NCI-H1092 treated with DMSO at 0.1 percent for 48 hours (cell line): ENCODE data around the gene SPATA33.
"Not testable (repeated sequence)": the region's sequence is repeated elsewhere in the genome, so short reads cannot be mapped to it uniquely, and the experiment has no call there.

Source experiments
- DNase-seq: peaks from one replicate; lab custom pipeline; 2025; lab: John Stamatoyannopoulos, UW

SPATA33 gene

DNA sequence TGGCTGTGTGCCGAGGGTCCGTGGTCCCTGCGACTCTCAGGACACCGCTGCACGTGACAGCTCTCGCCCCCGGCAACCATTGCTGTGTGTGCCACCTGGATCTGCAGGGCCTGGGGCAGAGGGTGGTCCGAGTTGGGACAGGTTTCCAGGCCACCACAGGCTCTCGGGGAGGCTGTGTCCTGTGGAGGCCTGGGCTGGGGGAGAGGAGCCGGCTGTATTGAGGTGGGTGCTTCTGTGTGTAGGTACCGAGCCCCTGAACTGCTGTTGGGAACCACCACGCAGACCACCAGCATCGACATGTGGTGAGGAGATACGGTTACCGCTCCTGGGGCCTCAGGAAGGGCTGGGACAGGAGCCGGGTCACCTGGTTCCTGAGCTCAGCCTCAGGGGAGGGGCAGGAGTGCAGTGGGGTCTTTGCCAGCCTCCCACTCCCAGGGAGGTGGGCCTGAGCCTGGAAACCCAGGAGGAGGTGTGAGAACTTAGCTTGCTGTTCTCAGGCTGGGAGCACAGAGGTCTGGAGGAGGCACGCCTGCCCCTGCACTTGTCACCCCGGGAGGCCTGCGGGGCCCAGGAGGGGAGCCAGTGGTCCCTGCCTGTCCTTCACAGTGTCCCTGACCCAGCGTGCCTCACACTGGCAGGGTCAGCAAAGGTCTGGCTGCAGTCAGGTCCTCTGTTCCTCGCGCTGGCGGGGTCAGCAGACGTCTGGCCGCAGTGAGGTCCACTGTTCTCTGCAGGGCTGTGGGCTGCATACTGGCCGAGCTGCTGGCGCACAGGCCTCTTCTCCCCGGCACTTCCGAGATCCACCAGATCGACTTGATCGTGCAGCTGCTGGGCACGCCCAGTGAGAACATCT, 36.5 kb downstream of the SPATA33 start:
- no peak for DNase-seq

DNA sequence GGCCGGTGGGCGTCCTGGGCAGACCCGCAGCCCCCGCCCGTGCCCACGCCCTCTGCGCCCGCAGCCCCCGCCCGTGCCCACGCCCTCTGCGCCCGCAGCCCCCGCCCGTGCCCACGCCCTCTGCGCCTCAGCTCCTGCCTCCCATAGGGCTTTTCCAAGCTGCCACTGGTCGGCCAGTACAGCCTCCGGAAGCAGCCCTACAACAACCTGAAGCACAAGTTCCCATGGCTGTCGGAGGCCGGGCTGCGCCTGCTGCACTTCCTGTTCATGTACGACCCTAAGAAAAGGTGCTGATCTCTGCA, 37.1 kb downstream of the SPATA33 start:
- DNase-seq: not testable (repeated sequence)

DNA sequence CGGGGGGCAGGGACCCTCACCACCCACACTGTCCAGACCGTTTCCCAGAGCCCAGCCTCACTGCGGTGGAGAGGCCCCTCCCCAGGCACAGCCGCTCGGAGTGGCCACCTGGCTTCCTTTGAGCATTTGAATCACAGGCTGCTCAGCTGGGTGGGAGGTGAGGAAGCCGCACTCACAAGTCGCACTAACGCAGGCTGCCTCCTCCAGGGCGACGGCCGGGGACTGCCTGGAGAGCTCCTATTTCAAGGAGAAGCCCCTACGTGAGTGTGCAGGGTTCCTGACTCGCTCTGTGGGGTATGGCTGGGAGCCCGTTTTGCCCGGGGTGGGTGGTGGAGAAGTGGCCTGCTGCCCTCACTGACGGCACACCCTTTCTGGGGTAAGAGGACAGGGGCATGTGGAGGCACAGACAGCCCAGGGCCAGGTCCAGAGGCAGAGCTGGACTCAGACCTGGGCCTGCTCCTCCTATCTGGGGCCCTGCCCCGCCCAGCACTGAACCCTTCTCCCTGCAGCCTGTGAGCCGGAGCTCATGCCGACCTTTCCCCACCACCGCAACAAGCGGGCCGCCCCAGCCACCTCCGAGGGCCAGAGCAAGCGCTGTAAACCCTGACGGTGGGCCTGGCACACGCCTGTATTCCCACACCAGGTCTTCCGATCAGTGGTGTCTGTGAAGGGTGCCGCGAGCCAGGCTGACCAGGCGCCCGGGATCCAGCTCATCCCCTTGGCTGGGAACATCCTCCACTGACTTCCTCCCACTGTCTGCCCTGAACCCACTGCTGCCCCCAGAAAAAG, 37.6 kb downstream of the SPATA33 start:
- no peak for DNase-seq

DNA sequence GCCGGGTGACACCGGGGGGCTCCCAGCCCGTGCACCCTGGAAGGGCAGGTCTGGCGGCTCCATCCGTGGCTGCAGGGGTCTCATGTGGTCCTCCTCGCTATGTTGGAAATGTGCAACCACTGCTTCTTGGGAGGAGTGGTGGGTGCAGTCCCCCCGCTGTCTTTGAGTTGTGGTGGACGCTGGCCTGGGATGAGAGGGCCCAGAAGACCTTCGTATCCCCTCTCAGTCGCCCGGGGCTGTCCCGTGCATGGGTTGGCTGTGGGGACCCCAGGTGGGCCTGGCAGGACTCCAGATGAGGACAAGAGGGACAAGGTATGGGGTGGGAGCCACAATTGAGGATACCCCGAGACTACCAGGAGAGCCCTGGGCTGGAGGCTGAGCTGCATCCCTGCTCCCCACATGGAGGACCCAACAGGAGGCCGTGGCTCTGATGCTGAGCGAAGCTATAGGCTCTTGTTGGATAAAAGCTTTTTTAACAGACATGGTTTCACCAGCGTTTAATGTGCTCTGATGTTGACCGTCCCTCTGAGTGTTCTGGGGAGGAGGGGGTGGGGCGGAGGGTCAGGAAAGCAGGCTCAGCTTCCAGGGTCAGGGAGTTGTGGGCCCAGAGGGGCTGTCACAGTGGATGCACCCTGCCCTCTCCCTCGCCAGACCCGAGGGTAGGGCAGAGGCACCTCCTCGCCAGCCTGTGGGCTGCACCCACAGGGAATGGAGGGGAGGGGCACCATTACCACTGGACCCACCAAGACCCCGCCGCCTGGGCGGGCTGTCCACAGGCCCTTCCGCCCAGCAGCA, 38.4 kb downstream of the SPATA33 start:
- no peak for DNase-seq

DNA sequence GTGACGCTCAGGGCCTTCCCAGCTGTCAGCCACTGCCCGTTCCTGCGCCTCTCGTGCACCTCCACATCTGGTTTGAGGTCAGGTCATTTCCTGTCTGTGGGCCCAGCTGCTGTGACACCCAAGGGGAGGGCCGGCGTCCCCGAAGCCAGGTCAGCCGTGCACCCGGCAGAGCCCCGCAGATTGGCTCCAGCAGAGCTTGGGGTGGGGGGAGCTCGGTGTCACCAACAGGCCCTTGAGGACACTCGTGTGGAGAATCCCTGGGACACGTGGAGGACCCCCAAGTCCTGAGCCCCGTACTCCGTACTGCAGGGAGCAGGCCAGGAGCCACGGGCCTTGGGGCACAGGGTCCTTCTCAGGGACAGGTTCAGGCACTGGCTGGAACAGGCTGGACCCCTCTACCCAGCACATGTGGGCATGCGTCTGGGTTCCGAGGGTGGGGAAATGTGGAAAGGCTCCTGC, 39.1 kb downstream of the SPATA33 start:
- no peak for DNase-seq

DNA sequence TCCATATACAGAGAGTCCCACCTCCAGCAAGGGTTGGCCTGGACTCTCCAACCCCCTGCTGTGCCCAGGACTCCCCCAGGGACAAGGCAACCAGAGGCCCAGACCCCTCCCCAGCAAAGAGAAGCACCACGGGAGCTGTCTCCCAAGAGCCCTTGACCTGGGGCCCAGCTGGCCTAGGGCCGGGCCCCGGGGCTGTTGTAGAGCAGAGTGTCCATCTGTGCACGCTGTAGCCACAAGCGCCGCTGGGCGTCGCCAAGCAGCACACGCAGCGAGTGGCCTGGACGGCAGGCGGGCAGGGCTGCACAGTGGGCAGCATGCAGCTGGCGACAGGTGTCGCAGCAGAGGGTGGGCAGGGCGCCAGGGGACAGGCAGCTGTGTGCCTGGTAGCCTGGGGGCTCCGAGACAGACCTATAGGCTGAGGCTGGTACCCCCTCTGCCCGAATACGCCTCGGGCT, 39.6 kb downstream of the SPATA33 start:
- peak; percentile 68 for DNase-seq

DNA sequence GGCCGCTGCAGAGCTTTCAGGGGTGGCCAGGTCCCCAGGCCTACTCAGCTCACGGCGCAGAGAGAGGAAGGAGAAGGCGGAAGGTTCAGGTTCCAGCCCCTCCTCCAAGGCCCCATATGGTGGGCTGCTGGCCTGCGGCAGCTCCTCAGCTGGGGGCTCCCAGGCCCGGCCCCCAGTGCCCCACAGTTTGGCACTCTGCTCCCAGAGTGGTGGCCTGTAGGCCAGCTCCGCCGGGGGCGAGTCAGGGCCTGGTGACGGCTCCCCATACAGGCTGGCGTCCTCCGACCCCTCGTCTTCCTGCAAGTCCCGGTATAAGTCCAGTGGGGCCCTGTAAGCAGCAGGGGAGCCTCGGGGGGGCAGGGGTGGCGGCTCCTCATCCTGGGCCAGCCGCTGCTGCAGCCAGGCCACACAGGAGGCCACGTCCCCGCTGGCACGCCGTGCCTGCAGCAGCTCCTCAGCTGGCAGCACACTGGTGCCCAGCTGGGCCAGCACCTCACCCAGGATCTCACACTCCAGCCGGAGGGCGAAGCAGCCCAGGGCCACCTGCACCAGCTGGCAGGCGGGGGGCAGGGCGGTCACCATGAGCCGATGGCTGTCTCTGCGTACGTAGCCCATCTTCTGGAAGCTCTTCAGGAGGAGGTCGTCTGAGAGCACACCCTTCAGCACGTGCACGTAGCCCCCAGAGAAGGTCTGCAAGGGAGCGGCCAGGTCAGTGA, 40.1 kb downstream of the SPATA33 start:
- peak; percentile 52 for DNase-seq

DNA sequence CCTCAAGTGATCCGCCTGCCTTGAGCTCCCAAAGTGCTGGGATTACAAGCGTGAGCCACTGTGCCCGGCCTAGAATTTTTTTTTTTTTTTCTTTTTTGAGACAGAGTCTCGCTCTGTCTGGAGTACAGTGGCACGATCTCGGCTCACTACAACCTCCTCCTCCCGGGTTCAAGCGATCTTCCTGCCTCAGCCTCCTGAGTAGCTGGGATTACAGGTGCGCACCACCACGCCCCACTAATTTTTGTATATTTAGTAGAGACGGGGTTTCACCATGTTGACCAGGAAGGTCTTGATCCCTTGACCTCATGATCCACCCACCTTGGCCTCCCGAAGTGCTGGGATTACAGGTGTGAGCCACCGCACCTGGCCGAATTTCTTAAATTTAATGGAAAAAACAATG, 41.1 kb downstream of the SPATA33 start:
- DNase-seq: not testable (repeated sequence)

DNA sequence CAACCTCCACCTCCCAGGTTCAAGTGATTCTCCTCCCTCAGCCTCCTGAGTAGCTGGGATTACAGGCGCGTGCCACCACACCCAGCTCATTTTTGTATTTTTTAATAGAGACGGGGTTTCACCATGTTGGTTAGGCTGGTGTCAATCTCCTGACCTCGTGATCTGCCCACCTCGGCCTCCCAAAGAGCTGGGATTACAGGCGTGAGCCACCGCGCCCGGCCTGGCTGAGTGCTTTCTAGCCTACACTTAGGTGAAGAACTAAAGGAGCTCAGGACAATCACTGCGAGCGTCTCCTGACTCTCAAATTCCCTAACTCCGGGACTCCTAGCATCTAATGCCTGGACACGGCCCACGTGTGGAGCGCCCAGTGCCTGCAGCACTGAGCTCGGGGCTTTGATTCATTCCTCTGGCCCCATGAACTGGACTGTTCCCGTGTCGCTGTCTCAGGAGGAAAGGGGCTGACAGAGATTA, 42.0 kb downstream of the SPATA33 start:
- DNase-seq: not testable (repeated sequence)

DNA sequence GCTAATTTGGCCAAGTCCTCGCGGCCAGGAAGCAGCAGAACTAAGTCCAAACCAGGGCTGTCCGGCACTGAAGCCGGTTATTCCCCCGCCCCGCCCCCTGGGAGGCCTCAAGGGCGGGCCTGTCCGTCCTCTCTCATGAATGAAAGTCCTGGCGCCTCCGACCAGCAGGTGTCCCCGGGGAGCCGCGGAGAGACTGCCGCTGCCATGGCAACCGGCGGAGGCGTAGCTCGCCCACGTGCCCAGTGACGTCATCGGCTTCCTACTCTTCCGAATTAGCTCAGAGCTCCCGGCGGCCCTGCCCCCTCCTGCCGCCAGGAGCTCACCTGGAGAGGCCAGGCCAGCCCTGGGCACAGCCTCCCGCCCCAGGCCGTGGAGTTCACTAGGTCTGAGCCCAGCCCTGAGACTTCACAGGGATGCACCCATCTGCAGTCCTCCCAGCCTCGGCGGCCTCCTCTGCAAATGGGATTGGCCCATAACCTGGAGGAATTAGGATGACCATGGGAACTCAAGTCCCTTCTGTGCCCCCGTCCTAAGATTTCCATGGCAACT, 42.5 kb downstream of the SPATA33 start:
- peak; percentile 95 for DNase-seq

DNA sequence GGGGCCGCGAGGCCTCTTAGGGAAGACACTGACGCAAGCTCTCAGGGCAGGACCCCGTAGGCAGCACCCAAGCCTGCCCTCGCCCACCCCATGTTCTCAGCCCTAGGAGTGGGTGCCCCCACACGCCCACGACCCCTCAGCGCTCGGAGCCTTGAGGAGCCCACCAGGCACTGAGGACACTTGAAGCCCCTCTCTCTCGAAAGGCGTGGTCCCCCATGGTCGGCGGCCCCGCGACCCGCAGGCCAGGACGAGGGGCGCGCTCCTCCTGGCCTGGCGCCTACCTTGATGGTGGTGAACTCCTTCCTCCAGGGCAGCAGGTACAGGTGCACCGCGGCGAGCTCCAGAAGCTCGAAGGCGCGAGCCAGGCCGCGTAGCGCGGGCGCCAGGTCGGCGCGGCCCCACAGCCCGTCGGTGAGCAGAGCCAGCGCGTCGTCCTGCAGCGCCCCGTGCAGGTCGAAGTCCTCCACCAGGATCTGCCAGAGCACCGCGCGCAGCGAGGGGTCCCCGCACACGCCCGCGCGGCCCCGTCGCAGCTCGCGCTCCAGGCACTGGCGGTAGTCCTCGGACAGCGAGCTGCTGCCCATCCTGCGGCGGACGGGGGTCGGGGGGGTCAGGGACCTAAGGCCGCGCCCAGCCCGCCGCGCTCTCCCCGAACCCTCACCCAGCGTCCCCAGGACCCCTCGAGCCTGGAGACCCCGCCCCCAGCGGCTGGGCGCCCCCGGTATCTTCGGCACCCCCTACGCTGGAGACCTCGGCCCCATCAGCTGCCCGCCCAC, 43.2 kb downstream of the SPATA33 start:
- peak; percentile 31 for DNase-seq

DNA sequence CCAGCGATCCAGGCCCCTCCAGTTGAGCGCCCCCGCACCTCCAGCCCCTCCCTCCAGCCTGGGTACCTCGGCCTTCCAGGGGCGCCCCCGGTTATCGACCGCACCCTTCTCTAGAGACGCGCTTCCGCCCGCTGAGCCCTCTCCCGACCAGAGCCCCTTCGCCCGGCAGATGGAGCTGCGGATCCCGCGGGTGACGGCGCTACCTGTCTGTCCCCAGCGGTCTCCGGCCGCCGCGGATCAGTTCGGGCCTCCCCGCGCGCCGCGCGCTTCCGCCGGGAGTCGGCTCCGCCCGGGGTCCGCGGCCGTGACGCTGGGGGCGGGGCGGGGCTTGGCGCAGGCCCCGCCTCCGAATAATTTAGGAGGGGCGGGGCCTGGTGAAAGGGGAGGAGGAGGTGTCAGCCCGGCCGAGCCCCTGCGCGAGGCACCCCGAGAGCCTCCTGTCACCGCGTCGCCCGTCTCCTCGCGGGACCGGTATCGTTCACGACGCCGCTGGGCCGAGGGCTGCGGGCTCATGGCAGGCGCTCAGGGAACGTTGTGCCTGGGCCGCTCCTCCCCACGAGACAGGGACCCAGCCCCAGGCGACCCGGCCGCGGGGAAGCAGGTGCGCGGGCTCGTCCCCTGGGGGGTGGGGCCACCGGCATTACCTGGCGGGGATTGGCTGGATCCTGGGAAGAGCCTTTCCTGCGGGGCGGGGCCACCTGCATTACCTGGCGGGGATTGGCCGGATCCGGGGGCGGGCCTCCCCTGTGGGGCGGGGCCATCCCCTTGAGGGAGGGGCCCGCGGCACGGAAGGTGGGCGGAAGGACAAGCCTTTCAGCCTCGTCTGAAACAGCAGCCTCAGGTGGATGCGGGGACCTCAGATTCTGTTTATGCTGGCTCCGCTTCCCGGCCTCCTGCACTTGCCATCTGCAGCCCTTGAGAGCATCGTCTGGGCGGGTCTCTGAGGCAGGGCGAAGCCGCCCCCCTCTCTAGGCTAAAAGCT, 44.1 kb downstream of the SPATA33 start, which contains the start of gene SPATA2L:
Gene SPATA2L, minus strand, starts transcription at position 281 of the 982 bp plus-strand sequence. CDS start 473 bp downstream, outside the sequence.
- peak; percentile 97 for DNase-seq

DNA sequence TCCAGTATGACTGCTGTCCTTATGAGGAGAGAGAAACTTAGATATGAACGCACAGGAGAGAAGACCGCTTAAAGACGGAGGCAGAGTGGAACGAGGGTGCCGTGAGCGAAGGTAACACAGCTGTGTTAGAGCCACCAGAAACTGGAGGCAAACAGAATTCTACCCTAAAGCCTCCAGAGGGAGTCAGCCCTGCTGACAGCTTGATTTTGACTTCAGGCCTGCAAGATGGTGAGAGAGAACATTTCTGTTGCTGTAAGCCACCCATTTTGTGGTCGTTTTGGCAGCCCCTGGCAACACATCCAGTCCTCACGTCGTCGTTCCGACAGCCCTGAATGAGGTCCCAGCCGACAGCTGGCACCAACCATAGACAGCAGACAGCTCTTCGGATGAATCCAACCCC, 46.6 kb downstream of the SPATA33 start:
- no peak for DNase-seq

DNA sequence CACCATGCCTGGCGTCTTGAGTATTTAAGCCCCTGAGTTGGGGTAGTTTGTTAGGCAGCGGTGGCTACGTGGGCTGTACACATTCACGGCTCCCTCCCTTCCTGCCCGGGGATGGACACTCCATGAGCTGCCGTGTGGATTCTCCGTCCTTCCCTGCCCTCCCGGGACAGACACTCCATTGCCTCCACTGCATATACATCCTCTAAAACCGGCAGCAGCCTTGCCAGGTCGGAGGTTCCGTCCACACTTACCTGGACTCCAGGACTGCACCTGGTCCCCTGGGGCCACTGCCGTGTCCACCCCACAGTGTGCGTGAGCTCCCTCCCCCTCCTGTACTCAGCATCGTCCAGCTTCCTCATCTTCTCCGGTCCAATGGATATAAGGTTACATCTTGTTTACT, 47.4 kb downstream of the SPATA33 start:
- DNase-seq: no peak

DNA sequence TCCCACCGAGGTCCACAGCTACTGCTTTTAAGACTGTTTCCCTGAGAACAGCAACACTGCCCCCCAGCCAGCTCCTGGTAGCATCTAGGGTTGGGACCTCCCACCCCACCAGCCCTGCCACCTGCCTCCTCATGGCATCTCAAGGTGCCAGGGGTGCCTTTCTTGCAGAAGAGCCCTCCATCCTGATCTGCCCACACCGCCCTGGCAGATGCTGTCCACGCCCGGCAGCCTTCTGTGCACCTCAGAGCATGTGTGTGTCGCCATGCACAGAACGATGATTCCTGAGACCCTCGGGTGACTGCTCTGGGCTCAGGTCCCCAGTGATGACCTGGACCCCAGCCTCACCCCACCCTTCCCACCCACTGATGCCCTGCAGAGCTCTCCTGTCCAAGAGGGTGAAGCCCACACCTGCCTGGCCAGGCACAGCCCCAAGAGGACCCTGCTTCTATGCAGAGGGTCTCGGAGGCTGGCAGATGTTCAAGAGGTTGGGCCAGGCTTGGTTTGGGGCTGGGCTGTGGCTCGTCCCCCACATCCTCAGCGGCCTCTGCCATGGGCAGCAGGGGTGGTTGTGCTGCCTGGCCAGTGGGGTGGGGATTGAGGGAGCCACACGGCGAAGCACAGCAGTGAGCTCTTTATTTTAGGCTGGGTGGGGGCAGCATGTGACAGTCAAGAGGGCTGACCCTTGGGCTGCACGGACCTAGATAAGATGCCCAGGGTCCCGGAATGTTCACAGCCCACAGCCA, 49.1 kb downstream of the SPATA33 start:
- no peak for DNase-seq

DNA sequence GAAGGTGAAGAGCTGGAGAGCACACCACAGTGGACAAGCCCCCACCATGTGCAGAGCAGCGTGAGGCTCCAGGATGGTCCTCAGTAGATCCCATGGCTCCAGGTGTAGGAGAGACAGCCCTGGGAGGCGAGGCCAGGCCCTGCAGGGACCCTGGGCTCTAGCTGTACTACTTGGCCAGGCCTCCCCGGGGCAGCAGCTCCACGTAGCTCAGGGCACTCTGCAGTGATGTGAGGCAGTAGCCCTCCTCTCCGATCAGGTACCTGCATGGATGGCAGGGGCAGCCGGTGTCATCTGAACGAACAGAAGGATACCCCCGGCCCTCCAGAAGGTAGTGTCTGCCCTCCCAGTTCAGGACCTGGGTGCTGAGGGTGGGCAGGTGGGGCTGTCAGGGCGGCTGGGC, 50.1 kb downstream of the SPATA33 start:
- no peak for DNase-seq

DNA sequence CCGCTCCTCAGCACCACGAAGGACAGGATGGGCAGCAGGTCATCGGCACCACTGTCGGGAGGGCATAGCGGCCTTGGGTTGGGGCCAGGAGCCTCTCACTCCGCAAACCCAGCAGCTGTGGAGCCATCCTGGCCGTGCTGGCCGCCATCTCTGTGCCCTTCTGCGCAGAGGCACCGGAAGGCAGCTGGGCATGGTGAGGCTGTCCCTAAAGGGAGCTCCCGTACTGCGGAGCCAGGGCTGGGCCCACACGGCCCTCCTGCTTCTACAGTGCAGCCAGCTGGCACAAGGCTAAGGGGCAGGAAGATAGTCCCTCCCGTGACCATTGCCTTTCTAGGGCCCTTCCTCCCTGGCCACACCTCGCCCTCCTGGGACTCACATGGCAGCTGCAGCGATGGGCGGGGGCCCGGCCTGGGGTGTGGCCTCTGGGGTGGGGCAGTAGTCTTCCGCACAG, 50.9 kb downstream of the SPATA33 start:
- no peak for DNase-seq

DNA sequence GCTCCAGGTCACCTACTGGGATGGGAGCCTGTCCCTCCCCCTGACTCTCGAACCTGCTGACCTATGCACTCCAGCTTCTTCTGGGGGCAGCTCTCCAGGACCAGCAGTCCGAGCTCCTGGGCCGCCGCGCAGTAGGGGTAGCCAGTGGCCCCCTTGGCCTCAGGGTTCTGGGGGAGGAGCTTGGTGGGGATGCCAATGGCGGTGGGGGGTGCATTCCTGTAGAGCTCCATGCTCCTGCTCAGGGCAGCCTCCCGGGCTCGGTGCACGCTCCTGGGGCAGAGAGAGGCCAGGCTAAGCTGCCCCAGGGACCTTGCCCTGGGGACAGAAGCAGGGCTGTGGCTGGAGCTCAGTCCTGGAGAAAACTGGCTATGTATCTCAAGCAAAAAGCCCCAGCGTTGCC, 51.5 kb downstream of the SPATA33 start:
- DNase-seq: no peak
